HL-60 (cell line): Measurements from ENCODE around the gene TXNL4B.

Source experiments
- POLR2AphosphoS5 ChIP-seq: IDR thresholded peaks from 2 replicates; pipeline ENCODE4 v1.6.1; 2012; ENCODE audit warnings: low read depth
- REST ChIP-seq: IDR thresholded peaks from 2 replicates; pipeline ENCODE4 v1.6.1; 2012; ENCODE audit warnings: low read depth; ENCODE audit not compliant: insufficient replicate concordance
- SPI1 ChIP-seq: IDR thresholded peaks from 2 replicates; pipeline ENCODE4 v1.6.1; 2012; ENCODE audit warnings: low read depth, mild to moderate bottlenecking, borderline replicate concordance
- TF ChIP-seq, protein P1 (sequence below): IDR thresholded peaks from one replicate; pipeline ENCODE4 v1.5.1; 2011; ENCODE audit warnings: low read length, control low read depth, inconsistent platforms; ENCODE audit not compliant: insufficient read depth

GRCh38 chr16:72123426-72123825, 30.0 kb upstream of the TXNL4B start:
- TF ChIP-seq, protein P1, sequence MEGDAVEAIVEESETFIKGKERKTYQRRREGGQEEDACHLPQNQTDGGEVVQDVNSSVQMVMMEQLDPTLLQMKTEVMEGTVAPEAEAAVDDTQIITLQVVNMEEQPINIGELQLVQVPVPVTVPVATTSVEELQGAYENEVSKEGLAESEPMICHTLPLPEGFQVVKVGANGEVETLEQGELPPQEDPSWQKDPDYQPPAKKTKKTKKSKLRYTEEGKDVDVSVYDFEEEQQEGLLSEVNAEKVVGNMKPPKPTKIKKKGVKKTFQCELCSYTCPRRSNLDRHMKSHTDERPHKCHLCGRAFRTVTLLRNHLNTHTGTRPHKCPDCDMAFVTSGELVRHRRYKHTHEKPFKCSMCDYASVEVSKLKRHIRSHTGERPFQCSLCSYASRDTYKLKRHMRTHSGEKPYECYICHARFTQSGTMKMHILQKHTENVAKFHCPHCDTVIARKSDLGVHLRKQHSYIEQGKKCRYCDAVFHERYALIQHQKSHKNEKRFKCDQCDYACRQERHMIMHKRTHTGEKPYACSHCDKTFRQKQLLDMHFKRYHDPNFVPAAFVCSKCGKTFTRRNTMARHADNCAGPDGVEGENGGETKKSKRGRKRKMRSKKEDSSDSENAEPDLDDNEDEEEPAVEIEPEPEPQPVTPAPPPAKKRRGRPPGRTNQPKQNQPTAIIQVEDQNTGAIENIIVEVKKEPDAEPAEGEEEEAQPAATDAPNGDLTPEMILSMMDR = no peak
- TF ChIP-seq POLR2AphosphoS5 (no peak), SPI1 (no peak), REST (no peak)
